CD4-positive, alpha-beta T cell treated with Interleukin-6 for 4 hours (primary cell): ENCODE measurements around the gene GREM1.

Experiments
- DNase-seq: peaks from one replicate; pipeline ENCODE4 v3.0.0-alpha.2; 2020; ENCODE audit warnings: mixed read lengths

GREM1 gene

GRCh38 chr15:32732574-32733157 is 14.9 kb downstream of the GREM1 start:
- no peak for DNase-seq

GRCh38 chr15:32733281-32733680 is 15.5 kb downstream of the GREM1 start:
- DNase-seq: no peak

- DNase-seq: no peak
Measured at GRCh38 chr15:32735989-32736700, 18.3 kb downstream of the GREM1 start.

- DNase-seq: no peak
Measured at GRCh38 chr15:32736701-32737061, 18.9 kb downstream of the GREM1 start.

GRCh38 chr15:32737304-32737703 is 19.5 kb downstream of the GREM1 start:
- no peak for DNase-seq

GRCh38 chr15:32738666-32739065 is 20.9 kb downstream of the GREM1 start:
- no peak for DNase-seq

- DNase-seq: no peak
Measured at GRCh38 chr15:32739522-32740063, 21.8 kb downstream of the GREM1 start.

- no peak for DNase-seq
Measured at GRCh38 chr15:32743411-32744140, 25.8 kb downstream of the GREM1 start.

- no peak for DNase-seq
Measured at GRCh38 chr15:32746116-32746857, 28.5 kb downstream of the GREM1 start.

- DNase-seq: no peak
Measured at GRCh38 chr15:32747921-32748342, 30.1 kb downstream of the GREM1 start.

GRCh38 chr15:32750979-32751378 is 33.2 kb downstream of the GREM1 start:
- no peak for DNase-seq

- DNase-seq: no peak
Measured at GRCh38 chr15:32757426-32757825, 39.6 kb downstream of the GREM1 start.

GRCh38 chr15:32763295-32763694 is 45.5 kb downstream of the GREM1 start:
- DNase-seq: no peak

GRCh38 chr15:32765236-32765635 is 47.4 kb downstream of the GREM1 start:
- no peak for DNase-seq

- no peak for DNase-seq
Measured at GRCh38 chr15:32766101-32766500, 48.3 kb downstream of the GREM1 start.

- no peak for DNase-seq
Measured at GRCh38 chr15:32767236-32767635, 49.4 kb downstream of the GREM1 start.

- no peak for DNase-seq
Measured at GRCh38 chr15:32774022-32774421, 56.2 kb downstream of the GREM1 start.

GRCh38 chr15:32775103-32775502 is 57.3 kb downstream of the GREM1 start:
- no peak for DNase-seq

- DNase-seq: no peak
Measured at GRCh38 chr15:32778391-32779176, 60.8 kb downstream of the GREM1 start.

- DNase-seq: no peak
Measured at GRCh38 chr15:32781781-32782180, 64.0 kb downstream of the GREM1 start.

GRCh38 chr15:32784581-32784980 is 66.8 kb downstream of the GREM1 start:
- no peak for DNase-seq

- no peak for DNase-seq
Measured at GRCh38 chr15:32786906-32787305, 69.1 kb downstream of the GREM1 start.
